Uterus (tissue), 2 donors: ENCODE results near the gene BROX.

Experiments
- POLR2A ChIP-seq, 2 donors: fragments of 450-650 bp; IDR thresholded peaks; one replicate each; pipeline ENCODE4 v1.6.1; 2016; ENCODE audit warnings: antibody characterized with exemption in 2 of 2, mild to moderate bottlenecking in 1 of 2, moderate library complexity in 1 of 2
- TF ChIP-seq, protein P1 (sequence below), 4 experiments: fragments of 200-600 bp in 2 of 4; fragments of 450-650 bp in 2 of 4; sonication (generic) in 2 of 4; IDR thresholded peaks; one replicate each; pipeline ENCODE4 v1.5.1; 2016 to 2019; ENCODE audit warnings: antibody characterized with exemption in 4 of 4, mild to moderate bottlenecking in 2 of 4, moderate library complexity in 1 of 4

DNA sequence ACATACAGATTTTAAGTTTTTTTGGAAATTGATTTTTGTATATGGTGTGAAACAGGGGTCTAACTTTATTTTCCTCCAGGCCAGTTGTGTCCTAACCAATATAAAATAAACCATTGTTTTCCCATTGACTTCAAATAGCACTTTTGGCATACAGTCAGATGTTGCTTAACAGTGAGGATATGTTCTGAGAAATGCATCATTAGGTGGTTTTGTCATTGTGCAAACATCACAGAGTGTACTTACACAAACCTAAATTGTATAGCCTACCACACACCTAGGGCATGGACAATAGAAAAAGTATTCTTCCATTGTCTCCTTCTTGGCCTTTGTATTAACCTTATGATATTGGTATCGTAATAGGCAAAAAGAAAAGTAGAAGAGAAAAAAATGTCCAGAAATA, 65.1 kb downstream of the BROX start:
- TF ChIP-seq, protein P1, sequence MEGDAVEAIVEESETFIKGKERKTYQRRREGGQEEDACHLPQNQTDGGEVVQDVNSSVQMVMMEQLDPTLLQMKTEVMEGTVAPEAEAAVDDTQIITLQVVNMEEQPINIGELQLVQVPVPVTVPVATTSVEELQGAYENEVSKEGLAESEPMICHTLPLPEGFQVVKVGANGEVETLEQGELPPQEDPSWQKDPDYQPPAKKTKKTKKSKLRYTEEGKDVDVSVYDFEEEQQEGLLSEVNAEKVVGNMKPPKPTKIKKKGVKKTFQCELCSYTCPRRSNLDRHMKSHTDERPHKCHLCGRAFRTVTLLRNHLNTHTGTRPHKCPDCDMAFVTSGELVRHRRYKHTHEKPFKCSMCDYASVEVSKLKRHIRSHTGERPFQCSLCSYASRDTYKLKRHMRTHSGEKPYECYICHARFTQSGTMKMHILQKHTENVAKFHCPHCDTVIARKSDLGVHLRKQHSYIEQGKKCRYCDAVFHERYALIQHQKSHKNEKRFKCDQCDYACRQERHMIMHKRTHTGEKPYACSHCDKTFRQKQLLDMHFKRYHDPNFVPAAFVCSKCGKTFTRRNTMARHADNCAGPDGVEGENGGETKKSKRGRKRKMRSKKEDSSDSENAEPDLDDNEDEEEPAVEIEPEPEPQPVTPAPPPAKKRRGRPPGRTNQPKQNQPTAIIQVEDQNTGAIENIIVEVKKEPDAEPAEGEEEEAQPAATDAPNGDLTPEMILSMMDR (IDR thresholded peaks at IDR 0.05), result no peak
- TF ChIP-seq POLR2A (IDR thresholded peaks at IDR 0.05), result no peak
